ENCODE results near the gene SPATA1. TPM values are rescaled to one million over a fixed set of nuclear protein-coding genes. Genes with fewer than 3 reads are reported as not detected.

The SPATA1 gene
- total and polyA plus RNA-seq, 9 of the 15 experiments (the other 6 are each of a cell fraction or from before 2014, with no cell fraction given): 0.79 to 2.9 (median 1.5) TPM

DNA sequence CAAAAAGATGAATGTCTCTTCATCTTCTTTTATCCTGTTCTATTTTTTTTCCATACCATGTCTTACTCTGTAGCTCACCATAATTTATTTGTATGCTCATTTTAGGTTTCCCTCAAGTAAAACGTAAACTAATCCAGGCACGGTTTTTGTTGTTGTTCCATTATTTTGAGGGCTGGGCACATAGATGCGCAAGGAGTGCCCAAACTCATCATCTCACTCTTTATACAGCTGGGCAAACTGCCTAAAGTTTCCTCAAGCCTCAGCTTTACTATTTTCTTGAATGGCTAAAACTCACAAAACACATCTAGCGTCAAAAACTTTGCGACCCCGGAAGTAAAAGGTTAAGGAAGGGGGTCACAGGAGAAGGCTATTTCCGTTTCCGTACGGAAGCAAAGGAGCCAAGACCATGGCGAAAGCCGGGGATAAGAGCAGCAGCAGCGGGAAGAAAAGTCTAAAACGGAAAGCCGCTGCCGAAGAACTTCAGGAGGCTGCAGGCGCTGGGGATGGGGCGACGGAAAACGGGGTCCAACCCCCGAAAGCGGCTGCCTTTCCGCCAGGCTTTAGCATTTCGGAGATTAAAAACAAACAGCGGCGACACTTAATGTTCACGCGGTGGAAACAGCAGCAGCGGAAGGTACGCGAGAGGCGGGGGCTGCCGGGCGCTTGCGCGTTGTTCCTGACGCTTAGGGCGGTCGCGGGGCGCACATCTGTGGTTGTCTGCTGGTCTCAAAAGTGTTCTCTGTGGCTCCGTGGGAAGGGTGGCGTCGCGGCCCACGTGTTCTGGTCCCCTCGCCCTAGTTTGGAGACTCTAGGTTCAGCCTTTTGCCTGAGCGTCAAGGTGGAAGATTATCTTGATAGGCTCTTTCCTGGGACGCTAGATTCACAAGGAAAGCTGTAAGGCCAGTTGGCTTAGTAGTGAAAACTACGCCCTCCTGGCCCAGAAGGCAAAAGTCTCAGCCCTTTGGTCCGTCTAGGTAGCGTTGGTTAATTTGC lies 27.0 kb upstream of the SPATA1 start, which contains the start of gene RPF1 (continued):
- TF ChIP-seq CREM (IDR thresholded peaks at IDR 0.05; ENCODE audit: low read depth): 0 out of 2 replicates have a peak, but pooled peaks have one; percentile 33
- TF ChIP-seq, protein P1, sequence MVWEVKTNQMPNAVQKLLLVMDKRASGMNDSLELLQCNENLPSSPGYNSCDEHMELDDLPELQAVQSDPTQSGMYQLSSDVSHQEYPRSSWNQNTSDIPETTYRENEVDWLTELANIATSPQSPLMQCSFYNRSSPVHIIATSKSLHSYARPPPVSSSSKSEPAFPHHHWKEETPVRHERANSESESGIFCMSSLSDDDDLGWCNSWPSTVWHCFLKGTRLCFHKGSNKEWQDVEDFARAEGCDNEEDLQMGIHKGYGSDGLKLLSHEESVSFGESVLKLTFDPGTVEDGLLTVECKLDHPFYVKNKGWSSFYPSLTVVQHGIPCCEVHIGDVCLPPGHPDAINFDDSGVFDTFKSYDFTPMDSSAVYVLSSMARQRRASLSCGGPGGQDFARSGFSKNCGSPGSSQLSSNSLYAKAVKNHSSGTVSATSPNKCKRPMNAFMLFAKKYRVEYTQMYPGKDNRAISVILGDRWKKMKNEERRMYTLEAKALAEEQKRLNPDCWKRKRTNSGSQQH (CRISPR knock-in tag; IDR thresholded peaks at IDR 0.05): peak; percentile 55; the same call in 1 of the 2 replicates
- peak; percentile 73; the same call in 1 of the 2 replicates for TF ChIP-seq MIER1 (IDR thresholded peaks at IDR 0.05; ENCODE audit: low read depth)
- TF ChIP-seq C11orf30 (IDR thresholded peaks at IDR 0.05; ENCODE audit: low read depth): peak; percentile 80
- TF ChIP-seq, protein P2, sequence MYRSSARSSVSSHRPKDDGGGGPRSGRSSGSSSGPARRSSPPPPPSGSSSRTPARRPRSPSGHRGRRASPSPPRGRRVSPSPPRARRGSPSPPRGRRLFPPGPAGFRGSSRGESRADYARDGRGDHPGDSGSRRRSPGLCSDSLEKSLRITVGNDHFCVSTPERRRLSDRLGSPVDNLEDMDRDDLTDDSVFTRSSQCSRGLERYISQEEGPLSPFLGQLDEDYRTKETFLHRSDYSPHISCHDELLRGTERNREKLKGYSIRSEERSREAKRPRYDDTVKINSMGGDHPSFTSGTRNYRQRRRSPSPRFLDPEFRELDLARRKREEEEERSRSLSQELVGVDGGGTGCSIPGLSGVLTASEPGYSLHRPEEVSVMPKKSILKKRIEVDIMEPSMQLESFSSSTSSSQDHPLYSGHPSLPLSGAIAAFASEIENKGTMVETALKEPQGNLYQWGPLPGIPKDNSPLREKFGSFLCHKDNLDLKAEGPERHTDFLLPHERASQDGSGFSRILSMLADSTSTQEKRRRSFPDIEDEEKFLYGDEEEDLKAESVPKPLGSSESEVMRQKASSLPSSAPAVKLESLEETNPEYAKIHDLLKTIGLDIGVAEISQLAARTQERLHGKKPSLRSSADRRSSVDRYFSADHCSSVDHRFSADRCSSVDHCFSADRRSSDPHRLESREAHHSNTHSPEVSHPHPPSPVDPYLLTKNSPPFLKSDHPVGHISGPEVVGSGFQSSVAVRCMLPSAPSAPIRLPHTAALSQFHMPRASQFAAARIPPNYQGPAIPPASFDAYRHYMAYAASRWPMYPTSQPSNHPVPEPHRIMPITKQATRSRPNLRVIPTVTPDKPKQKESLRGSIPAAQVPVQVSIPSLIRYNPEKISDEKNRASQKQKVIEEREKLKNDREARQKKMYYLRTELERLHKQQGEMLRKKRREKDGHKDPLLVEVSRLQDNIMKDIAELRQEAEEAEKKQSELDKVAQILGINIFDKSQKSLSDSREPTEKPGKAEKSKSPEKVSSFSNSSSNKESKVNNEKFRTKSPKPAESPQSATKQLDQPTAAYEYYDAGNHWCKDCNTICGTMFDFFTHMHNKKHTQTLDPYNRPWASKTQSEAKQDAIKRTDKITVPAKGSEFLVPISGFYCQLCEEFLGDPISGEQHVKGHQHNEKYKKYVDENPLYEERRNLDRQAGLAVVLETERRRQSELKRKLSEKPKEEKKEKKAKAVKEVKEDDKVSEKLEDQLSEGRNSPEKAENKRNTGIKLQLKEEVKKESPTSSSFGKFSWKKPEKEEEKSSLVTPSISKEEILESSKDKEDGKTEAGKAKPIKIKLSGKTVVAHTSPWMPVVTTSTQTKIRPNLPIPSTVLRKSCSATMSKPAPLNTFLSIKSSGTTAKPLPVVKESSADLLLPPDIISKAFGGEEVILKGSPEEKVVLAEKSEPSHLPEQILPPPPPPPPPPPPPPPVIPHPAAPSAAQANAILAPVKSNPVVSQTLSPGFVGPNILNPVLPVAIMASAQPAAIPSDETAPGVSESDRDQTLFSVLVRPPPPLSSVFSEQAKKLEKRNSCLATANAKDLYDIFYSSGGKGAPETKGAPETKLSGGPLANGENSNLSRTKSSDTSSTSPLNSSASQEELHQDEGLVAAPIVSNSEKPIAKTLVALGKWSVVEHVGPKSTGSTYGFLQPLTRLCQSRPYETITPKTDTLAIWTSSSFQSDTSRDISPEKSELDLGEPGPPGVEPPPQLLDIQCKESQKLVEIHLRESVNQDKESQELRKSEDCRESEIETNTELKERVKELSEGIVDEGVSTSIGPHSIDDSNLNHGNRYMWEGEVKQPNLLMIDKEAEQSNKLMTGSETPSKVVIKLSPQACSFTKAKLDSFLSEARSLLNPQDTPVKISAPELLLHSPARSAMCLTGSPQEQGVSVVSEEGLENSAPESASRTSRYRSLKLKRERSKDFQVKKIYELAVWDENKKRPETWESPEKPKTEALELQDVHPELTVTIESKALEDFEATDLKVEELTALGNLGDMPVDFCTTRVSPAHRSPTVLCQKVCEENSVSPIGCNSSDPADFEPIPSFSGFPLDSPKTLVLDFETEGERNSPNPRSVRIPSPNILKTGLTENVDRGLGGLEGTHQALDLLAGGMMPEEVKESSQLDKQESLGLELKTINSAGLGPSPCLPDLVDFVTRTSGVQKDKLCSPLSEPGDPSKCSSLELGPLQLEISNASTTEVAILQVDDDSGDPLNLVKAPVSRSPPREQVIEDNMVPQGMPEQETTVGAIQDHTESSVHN (IDR thresholded peaks at IDR 0.05; ENCODE audit: borderline replicate concordance in 1 of 2, low read depth in 1 of 2): peak in 1 of 2 experiments; percentile 40; a peak in 1 of 4 replicates
- TF ChIP-seq POLR2H (tag; IDR thresholded peaks at IDR 0.05; ENCODE audit: low read depth): peak; percentile 85
- peak; percentile 74 for TF ChIP-seq L3MBTL2 (IDR thresholded peaks at IDR 0.05)
- no peak for TF ChIP-seq ETS2 (tag; IDR thresholded peaks at IDR 0.05; ENCODE audit: borderline replicate concordance, poor library complexity, severe bottlenecking)
- TF ChIP-seq FOXM1 (IDR thresholded peaks at IDR 0.05; ENCODE audit: low read depth): peak; percentile 65
- no peak for TF ChIP-seq FOXM1 (CRISPR knock-in tag; IDR thresholded peaks at IDR 0.05; ENCODE audit: low read depth)
- peak; percentile 100 for TF ChIP-seq GABPA (tag; conservative IDR thresholded peaks at IDR 0.05; ENCODE audit: low read depth)
- TF ChIP-seq MAZ (CRISPR knock-in tag; conservative IDR thresholded peaks at IDR 0.05 in 1 of 2, IDR thresholded peaks at IDR 0.05 in 1 of 2): peak; percentile 41 to 51; a peak in 3 of 4 replicates
- TF ChIP-seq MBD2 (IDR thresholded peaks at IDR 0.05; ENCODE audit: borderline replicate concordance, low read depth): peak; percentile 78; the same call in 1 of the 2 replicates
- TF ChIP-seq SRSF7 (optimal IDR thresholded peaks at IDR 0.05; ENCODE audit: low read depth, low read length): no peak
- no peak for TF ChIP-seq ZNF184 (CRISPR knock-in tag; IDR thresholded peaks at IDR 0.05)
- TF ChIP-seq NCOA6 (IDR thresholded peaks at IDR 0.05): no peak
